ENCODE measurements around the gene STOML1. TPM values are rescaled to one million over a fixed set of nuclear protein-coding genes. Genes with fewer than 3 reads are reported as not detected.
A peak's percentile ranks its signal among the peaks of the same experiment; 100 is the strongest.

STOML1 gene
- total and polyA plus RNA-seq, 9 of the 15 experiments (the other 6 are each of a cell fraction or from before 2014, with no cell fraction given) = 0.25 to 9.7 (median 4.6) TPM

DNA sequence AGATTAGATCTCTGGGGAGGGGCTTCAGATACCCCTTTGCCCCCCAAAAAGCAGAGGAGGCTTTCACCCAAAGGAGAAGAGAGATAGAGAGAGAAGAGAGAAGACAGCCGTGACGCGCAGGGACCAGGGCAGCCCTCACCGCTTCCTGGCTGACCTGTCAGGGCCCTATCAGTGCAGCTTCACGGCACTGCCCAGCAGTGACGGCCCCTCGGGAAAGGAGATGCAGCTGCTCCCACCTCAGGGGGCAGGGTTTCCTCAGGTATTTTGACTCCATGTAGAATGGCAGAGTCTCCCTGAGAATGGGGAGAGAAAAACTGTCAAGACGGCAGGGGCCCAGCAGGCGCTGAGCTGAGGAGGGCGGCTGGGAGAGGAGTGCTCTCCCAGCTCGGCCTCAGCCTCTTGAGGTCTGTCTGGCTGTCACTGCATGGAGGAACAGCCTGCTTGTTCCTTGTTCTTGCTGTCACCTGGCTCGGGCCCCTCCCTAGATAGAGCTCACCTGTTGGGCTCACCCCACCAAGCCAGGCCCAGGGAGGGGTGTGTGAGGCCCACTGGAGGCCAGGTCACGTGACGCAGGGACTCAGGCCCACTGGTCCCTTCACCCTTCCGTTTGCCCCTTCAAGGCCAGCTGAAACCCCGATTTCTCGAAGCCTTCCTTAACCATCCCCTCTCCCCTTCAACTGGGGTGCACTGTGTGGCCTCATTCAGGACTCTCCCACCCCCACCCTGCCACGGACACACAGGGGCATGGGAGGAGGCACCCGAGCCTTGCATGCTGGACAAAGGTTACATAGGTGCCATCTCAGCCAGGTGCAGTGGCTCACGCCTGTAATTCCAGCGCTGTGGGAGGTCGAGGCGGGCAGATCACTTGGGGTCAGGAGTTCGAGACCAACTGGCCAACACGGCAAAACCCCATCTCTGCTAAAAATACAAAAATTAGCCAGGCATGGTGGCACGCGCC lies 37.6 kb downstream of the STOML1 start:
- 0 out of 4 replicates have a peak overlapping the region, but pooled peaks of 1 of the 2 experiments have one; percentile 17 for H3K9ac ChIP-seq (ENCODE audit: insufficient read depth in 1 of 2, low read depth in 2 of 2, low read length in 2 of 2)
- H3K4me1 ChIP-seq (replicated peaks in 1 of 2; ENCODE audit: control insufficient read depth in 2 of 2, insufficient read depth in 2 of 2, low read length in 2 of 2) = peaks cover 0 to 23% of the 10 kb centered on the region in 2 experiments; a peak in 1 of 5 replicates
- DNase-seq (ENCODE audit: extremely low read depth in 1 of 4, low spot score in 3 of 4) = no peak
- no peak overlapping the region for H2AFZ ChIP-seq (ENCODE audit: low read depth, low read length)
- no peak overlapping the region for H3K27ac ChIP-seq (ENCODE audit: extremely low read depth, low read depth, low read length)
- TF ChIP-seq BHLHE40 (IDR thresholded peaks at IDR 0.05; ENCODE audit: low read length) (peak; percentile 38; the same call in 1 of the 2 replicates), ATF7 (IDR thresholded peaks at IDR 0.05) (no peak), USF1 (CRISPR knock-in tag; IDR thresholded peaks at IDR 0.05) (peak; percentile 73), USF2 (CRISPR knock-in tag; IDR thresholded peaks at IDR 0.05) (peak; percentile 76), TFE3 (CRISPR knock-in tag; IDR thresholded peaks at IDR 0.05) (peak; percentile 76), ZNF586 (CRISPR knock-in tag; conservative IDR thresholded peaks at IDR 0.05) (no peak), CBFA2T2 (conservative IDR thresholded peaks at IDR 0.05) (peak; percentile 31), TOE1 (IDR thresholded peaks at IDR 0.05; ENCODE audit: borderline replicate concordance) (peak; percentile 43; the same call in 1 of the 2 replicates), TOE1 (CRISPR knock-in tag; IDR thresholded peaks at IDR 0.05; ENCODE audit: borderline replicate concordance, low read depth) (no peak), RAD51 (IDR thresholded peaks at IDR 0.05; ENCODE audit: borderline replicate concordance, low read depth) (peak; percentile 82)
- TF ChIP-seq, protein P1, sequence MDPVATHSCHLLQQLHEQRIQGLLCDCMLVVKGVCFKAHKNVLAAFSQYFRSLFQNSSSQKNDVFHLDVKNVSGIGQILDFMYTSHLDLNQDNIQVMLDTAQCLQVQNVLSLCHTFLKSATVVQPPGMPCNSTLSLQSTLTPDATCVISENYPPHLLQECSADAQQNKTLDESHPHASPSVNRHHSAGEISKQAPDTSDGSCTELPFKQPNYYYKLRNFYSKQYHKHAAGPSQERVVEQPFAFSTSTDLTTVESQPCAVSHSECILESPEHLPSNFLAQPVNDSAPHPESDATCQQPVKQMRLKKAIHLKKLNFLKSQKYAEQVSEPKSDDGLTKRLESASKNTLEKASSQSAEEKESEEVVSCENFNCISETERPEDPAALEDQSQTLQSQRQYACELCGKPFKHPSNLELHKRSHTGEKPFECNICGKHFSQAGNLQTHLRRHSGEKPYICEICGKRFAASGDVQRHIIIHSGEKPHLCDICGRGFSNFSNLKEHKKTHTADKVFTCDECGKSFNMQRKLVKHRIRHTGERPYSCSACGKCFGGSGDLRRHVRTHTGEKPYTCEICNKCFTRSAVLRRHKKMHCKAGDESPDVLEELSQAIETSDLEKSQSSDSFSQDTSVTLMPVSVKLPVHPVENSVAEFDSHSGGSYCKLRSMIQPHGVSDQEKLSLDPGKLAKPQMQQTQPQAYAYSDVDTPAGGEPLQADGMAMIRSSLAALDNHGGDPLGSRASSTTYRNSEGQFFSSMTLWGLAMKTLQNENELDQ (CRISPR knock-in tag; IDR thresholded peaks at IDR 0.05; ENCODE audit: borderline replicate concordance) = no peak
- intact Hi-C loops (cut with micrococcal nuclease) (loop anchor here (5.0 kb wide), 1 partner anchor 368 kb away; no protein-coding TSS in a partner anchor), in situ Hi-C loops (cut with MboI) (loop anchor here (10.0 to 25.0 kb wide), 2 partner anchors 370 to 1333 kb away; partner anchors contain the start of gene GOLGA6D)
- H3K79me2 ChIP-seq (ENCODE audit: control insufficient read depth, insufficient read depth, low read length) = no peaks in the 10 kb centered on the region
- BruUV-seq (replicated peaks) = no TSS peak
- FAIRE-seq = no peak
- H3K4me3 ChIP-seq = no peak overlapping the region
- ChIA-PET POLR2A (interaction anchor here (0.6 to 0.7 kb wide), 2 partner anchors 24 to 587 kb away, joined by 3 to 4 read pairs; no protein-coding TSS in a partner anchor), CTCF (ENCODE audit: low intra/inter-chr PET ratio) (no interaction called here)
- no peak for ATAC-seq
- peaks cover 2% of the 10 kb centered on the region for H3K9me1 ChIP-seq (ENCODE audit: control insufficient read depth, insufficient read depth, low read length)
- peaks cover 6 to 52% of the 10 kb centered on the region in 2 experiments; a peak in 4 of 5 replicates for H3K27me3 ChIP-seq (ENCODE audit: control insufficient read depth in 2 of 2, insufficient read depth in 2 of 2, low read length in 2 of 2)
- peaks cover 12% of the 10 kb centered on the region; the same call in 1 of the 2 replicates for H4K20me1 ChIP-seq (replicated peaks; ENCODE audit: control insufficient read depth, insufficient read depth, low read length)
- H3K36me3 ChIP-seq (ENCODE audit: control insufficient read depth, insufficient read depth, low read length) = no peaks in the 10 kb centered on the region
- H3K4me2 ChIP-seq (ENCODE audit: insufficient read depth, low read length) = no peak overlapping the region
- WGBS (ENCODE audit: insufficient coverage, low coverage, missing lambda C conversion rate) = 6% methylated on average over 27 of the region's 27 CpGs
- H3K9me3 ChIP-seq (replicated peaks; ENCODE audit: control insufficient read depth, insufficient read depth, low read depth, low read length) = no peaks in the 10 kb centered on the region
